Activated CD4-positive, alpha-beta memory T cell treated with anti-CD3 and anti-CD28 coated beads, Interleukin-2, amount 10 ng/mL, durations not matched to agents 7 days and 5 days (primary cell): ENCODE results near the gene FAM184A. TPM values are rescaled to one million over a fixed set of nuclear protein-coding genes. Genes with fewer than 3 reads are reported as not detected.

Experiments
- CTCF ChIA-PET: fragments of 350-600 bp; sonication (Branson Sonifier 250); formaldehyde crosslinking; loops from one replicate; lab custom pipeline; 2021; ENCODE audit warnings: antibody characterized with exemption, inconsistent platforms; lab: Charles Lee
- POLR2A ChIA-PET: fragments of 350-600 bp; sonication (Branson Sonifier 250); formaldehyde crosslinking; loops from one replicate; lab custom pipeline; 2021; ENCODE audit warnings: antibody characterized with exemption; lab: Charles Lee
- DNase-seq: peaks from one replicate; pipeline ENCODE4 v3.0.0-alpha.2; 2020
- H3K27ac Mint-ChIP-seq: one replicate; pipeline ENCODE4 v1.8.0; 2021; ENCODE audit warnings: mild to moderate bottlenecking, mixed read lengths
- H3K27me3 Mint-ChIP-seq: one replicate; pipeline ENCODE4 v1.8.0; 2021; ENCODE audit warnings: mixed read lengths
- H3K36me3 Mint-ChIP-seq: one replicate; pipeline ENCODE4 v1.8.0; 2021; ENCODE audit warnings: low read depth, mixed read lengths
- H3K4me1 Mint-ChIP-seq: one replicate; pipeline ENCODE4 v1.8.0; 2021; ENCODE audit warnings: mixed read lengths
- H3K4me3 Mint-ChIP-seq: one replicate; pipeline ENCODE4 v1.8.0; 2021; ENCODE audit warnings: mild to moderate bottlenecking, mixed read lengths
- H3K9me3 Mint-ChIP-seq: one replicate; pipeline ENCODE4 v1.8.0; 2021; ENCODE audit warnings: mixed read lengths
- total RNA-seq, 2 experiments: library from RNA; stranded (reverse); gene quantifications; one replicate each; pipeline ENCODE4 v1.2.3, GENCODE V29; 2021

Gene FAM184A
- total RNA-seq, 2 experiments from 2014 or later, result 5.4 to 5.9 TPM

DNA sequence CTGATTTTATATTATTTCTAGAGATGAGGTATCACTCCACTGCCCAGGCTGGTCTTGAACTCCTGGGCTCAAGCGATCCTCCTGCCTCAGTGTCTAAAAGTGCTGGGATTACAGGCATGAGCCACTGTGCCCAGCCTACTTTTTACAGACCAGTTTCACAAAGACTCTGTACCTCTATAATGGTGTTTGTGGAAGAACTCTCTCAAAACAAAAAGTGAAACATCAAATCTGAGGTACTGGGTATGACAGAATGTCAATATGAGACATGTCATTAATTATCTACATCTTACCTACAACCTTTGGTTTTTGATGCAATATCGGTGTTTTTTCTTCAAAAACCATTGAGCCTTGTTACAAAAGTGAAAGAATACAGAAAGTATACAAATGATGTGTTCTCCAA, 94.1 kb downstream of the FAM184A start:
- DNase-seq, result no peak
- no peaks in the 10 kb centered on the region for H3K36me3 Mint-ChIP-seq
- no peaks in the 10 kb centered on the region for H3K9me3 Mint-ChIP-seq
- no peak overlapping the region for H3K27ac Mint-ChIP-seq
- H3K4me3 Mint-ChIP-seq, result no peak overlapping the region
- H3K27me3 Mint-ChIP-seq, result no peaks in the 10 kb centered on the region
- no peaks in the 10 kb centered on the region for H3K4me1 Mint-ChIP-seq
- CTCF ChIA-PET, result no interaction called here
- POLR2A ChIA-PET, result no interaction called here

DNA sequence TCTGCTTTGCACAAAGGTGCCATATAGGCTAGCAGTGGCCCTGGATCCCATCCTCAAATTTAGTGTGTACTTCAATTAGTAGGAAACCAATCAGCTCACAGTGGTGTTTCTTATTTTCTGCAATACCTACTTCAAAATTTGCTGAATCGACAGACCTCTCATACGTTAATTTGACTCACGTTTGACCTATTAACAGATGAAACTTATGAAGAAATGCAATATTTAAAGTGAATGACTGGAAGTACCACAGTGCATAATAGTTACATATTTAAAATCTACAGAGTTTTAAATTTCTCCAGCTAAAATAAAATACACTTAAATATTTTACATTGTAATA, 95.9 kb downstream of the FAM184A start:
- ChIA-PET POLR2A (no interaction called here), CTCF (no interaction called here)
- Mint-ChIP-seq H3K4me1 (no peaks in the 10 kb centered on the region), H3K4me3 (no peak overlapping the region), H3K27ac (no peak overlapping the region), H3K36me3 (peaks cover 3% of the 10 kb centered on the region), H3K9me3 (no peaks in the 10 kb centered on the region), H3K27me3 (no peaks in the 10 kb centered on the region)
- no peak for DNase-seq

DNA sequence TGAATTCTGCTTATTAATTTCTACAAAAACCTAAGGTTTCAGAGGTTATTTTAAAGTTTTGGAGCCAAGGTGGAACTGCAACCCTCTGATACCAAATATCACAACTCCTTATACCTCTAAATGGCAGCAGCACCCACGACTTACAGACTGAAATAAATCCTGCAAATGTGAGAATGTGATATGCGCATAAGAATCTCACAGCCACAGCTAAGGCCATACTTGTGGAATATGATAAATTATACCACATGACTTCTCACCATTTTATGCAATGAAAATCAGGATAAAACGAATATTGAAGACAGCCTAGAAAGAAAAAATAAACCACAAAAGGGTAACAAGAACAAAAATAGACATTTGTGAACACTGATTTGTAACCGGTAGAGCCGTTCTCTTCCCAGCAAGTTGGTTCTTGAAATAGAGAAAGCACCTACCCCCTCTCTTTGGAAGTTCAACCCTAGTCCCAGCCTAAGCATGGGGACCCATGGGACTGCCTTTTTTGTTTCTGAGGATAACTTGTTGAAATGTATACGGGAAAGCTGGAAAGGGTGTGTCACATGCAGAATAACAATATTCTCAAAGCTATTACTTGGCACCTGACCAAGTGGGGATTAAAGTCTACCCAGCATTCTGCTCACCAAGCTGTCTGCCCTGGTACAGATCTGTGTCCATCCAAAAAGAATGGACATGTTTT, 96.4 kb downstream of the FAM184A start:
- Mint-ChIP-seq H3K27ac (no peak overlapping the region), H3K4me1 (no peaks in the 10 kb centered on the region), H3K27me3 (no peaks in the 10 kb centered on the region), H3K9me3 (no peaks in the 10 kb centered on the region), H3K36me3 (peaks cover 3% of the 10 kb centered on the region), H3K4me3 (no peak overlapping the region)
- no peak for DNase-seq
- ChIA-PET POLR2A (no interaction called here), CTCF (no interaction called here)

DNA sequence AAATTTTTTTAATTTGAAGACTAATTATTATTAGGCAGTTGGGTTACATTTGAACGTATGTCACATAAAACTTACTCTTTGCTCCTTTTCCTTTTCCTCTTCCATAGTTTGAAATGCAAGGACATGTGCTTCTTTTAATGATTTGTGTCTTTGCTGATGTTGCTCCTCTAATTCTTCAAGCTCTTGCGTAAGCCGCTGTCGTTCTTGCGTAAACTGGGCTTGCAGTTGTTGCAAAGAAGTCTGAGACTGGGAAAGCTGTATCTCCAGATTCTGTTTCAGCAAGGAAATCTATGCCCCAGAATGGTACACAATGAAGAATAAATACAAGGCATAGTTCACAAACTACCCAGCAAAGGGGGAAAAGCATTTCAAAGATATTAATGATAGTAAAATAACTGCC, 98.4 kb downstream of the FAM184A start:
- Mint-ChIP-seq H3K27ac (no peak overlapping the region), H3K9me3 (no peaks in the 10 kb centered on the region), H3K36me3 (peaks cover 3% of the 10 kb centered on the region), H3K4me1 (no peaks in the 10 kb centered on the region), H3K4me3 (no peak overlapping the region), H3K27me3 (no peaks in the 10 kb centered on the region)
- no peak for DNase-seq
- ChIA-PET POLR2A (no interaction called here), CTCF (interaction anchor here (1.0 to 1.2 kb wide), 2 partner anchors 129 to 149 kb away, joined by 3 read pairs; no protein-coding TSS in a partner anchor)

DNA sequence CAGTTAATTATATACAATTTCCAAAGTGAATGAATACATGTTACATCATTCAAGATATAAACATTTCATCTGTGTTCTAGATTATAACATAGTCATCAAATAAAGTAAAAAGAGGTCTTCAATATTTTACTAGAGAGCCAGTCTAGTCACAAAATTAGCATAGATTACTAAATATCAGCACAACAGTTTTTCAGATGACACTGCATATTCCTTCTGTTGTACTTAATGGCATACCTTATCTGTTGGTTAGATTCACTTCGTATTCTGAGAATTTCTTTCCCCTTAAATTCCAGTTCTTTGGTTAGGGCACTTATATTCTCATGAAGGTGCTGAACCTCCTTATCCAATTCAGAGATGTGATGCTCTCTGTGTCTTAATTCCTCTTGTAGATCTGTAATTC, 103.7 kb downstream of the FAM184A start:
- no peak for DNase-seq
- CTCF ChIA-PET, result interaction anchor here (0.6 to 1.4 kb wide), 2 partner anchors 136 to 1142 kb away, joined by 3 read pairs; no protein-coding TSS in a partner anchor
- no peak overlapping the region for H3K4me3 Mint-ChIP-seq
- H3K4me1 Mint-ChIP-seq, result no peaks in the 10 kb centered on the region
- POLR2A ChIA-PET, result no interaction called here
- no peaks in the 10 kb centered on the region for H3K27me3 Mint-ChIP-seq
- H3K9me3 Mint-ChIP-seq, result no peaks in the 10 kb centered on the region
- H3K27ac Mint-ChIP-seq, result no peak overlapping the region
- H3K36me3 Mint-ChIP-seq, result peaks cover 3% of the 10 kb centered on the region

DNA sequence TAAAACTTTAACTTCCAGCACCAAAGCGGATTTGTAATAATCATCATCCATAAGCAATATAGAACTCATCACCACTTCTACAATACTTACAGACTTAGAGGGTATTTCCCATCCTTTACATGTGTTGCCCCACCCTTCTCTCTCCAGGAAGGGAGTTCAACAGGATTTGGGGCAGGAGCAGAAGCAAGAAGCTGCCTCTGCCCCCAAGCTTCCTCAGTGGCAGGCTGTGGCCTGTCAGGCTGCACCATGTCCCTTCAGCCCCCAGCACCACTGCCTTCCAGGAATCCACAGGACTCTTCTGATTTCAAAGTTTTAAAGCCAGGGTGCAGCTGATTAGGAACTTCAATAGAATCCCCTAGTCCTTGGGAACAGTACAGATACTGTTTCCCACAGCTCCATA, 106.8 kb downstream of the FAM184A start:
- CTCF ChIA-PET, result interaction anchor here (1.1 to 1.2 kb wide), 2 partner anchors 52 to 106 kb away, joined by 3 read pairs; partner anchors contain the start of gene FAM184A
- Mint-ChIP-seq H3K36me3 (no peaks in the 10 kb centered on the region), H3K9me3 (no peaks in the 10 kb centered on the region), H3K27ac (no peak overlapping the region), H3K27me3 (no peaks in the 10 kb centered on the region), H3K4me3 (no peak overlapping the region), H3K4me1 (no peaks in the 10 kb centered on the region)
- POLR2A ChIA-PET, result no interaction called here
- DNase-seq, result no peak

DNA sequence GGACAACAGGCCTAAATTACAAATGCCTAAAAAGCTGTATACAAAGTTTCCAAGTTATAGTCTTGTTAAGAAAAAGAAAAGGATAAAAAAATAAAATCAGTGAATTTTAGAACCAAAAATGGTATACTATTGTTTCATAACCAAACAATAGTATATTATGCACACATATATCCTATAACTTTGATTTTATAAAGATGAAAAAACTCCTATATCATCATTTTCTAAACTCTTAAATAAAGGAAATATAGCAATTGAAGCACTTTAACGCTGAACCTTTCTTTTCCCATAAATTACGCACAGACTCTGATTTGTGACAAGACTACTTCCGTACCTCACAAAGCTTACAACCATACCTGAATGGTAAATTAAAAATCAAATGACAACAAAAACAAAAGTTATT, 107.6 kb downstream of the FAM184A start:
- no peaks in the 10 kb centered on the region for H3K4me1 Mint-ChIP-seq
- no peaks in the 10 kb centered on the region for H3K9me3 Mint-ChIP-seq
- H3K4me3 Mint-ChIP-seq, result no peak overlapping the region
- ChIA-PET POLR2A (no interaction called here), CTCF (interaction anchor here (1.9 kb wide), 1 partner anchor 140 kb away, joined by 4 read pairs; no protein-coding TSS in a partner anchor)
- DNase-seq, result no peak
- no peaks in the 10 kb centered on the region for H3K36me3 Mint-ChIP-seq
- no peak overlapping the region for H3K27ac Mint-ChIP-seq
- no peaks in the 10 kb centered on the region for H3K27me3 Mint-ChIP-seq

DNA sequence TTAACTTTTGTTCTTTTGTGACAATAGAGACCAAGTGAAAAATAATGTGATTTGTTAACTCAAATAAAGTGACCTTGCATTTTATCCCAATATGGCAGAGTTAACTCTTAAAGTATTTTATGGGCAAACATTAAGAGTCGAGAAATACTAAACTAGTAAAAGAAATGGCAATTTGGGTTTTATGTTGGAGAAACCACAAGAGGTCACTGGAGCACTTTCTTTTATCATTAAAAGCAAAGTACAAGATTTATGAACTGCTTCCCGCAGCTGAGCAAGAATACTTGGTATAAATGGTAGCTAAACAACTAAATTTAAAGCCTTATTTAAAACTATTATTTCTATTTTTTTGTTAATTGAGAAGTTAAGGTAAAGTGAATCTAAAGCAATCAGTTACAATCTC, 110.0 kb downstream of the FAM184A start:
- Mint-ChIP-seq H3K9me3 (no peaks in the 10 kb centered on the region), H3K4me3 (no peak overlapping the region), H3K36me3 (no peaks in the 10 kb centered on the region), H3K4me1 (no peaks in the 10 kb centered on the region), H3K27ac (no peak overlapping the region), H3K27me3 (no peaks in the 10 kb centered on the region)
- POLR2A ChIA-PET, result no interaction called here
- CTCF ChIA-PET, result interaction anchor here (1.9 kb wide), 1 partner anchor 142 kb away, joined by 20 read pairs; no protein-coding TSS in a partner anchor
- DNase-seq, result no peak

DNA sequence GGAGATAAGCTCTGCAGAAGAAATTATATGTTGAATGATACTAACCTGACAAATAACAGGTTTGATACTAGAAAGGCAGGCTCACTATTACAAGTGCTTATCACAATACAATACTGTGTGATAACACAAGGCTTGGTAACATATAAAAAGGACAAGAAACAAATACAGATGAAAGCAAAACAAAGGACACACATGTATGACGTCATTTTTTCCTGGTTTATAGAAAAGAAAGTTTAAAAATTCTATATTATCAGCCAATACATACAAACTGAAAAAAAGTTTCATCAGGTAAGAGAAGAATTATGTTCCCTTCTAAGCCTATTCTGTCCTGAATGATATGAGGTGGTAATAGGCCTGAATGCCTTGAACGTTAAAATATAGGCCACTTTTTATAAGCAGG, 111.2 kb downstream of the FAM184A start:
- Mint-ChIP-seq H3K27me3 (no peaks in the 10 kb centered on the region), H3K36me3 (no peaks in the 10 kb centered on the region), H3K4me3 (no peak overlapping the region), H3K27ac (no peak overlapping the region), H3K4me1 (no peaks in the 10 kb centered on the region), H3K9me3 (no peaks in the 10 kb centered on the region)
- ChIA-PET POLR2A (no interaction called here), CTCF (interaction anchor here (1.9 to 5.8 kb wide), 2 partner anchors 142 to 143 kb away, joined by 20 to 66 read pairs; no protein-coding TSS in a partner anchor)
- DNase-seq, result no peak

DNA sequence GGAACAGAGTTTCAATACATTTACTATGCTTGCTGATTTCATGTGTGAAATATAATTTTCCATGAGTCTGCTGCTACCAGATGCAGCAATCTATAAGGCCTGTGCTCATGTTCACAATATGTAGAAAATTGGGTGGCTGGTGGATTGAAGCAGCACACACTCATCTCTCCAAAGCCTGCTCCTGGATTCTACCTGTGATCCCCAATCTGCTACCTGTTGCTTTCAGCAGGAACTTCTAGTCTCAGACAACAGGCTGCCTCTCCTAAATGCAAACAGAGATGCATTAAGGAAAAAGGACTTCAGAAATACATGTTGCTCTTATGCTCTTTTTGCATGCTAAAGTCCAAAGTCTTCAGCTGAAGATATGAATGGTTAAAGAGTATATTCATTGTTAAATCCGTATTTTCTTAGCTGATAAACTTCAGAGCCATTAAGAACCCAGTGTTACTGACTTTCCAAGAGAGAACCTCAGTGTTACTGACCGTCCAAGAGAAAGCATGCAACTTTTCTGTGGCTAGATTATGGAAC, 112.6 kb downstream of the FAM184A start:
- POLR2A ChIA-PET, result no interaction called here
- H3K36me3 Mint-ChIP-seq, result no peaks in the 10 kb centered on the region
- CTCF ChIA-PET, result interaction anchor here (5.8 kb wide), 1 partner anchor 144 kb away, joined by 66 read pairs; no protein-coding TSS in a partner anchor
- no peak for DNase-seq
- H3K27ac Mint-ChIP-seq, result no peak overlapping the region
- H3K4me3 Mint-ChIP-seq, result no peak overlapping the region
- H3K4me1 Mint-ChIP-seq, result no peaks in the 10 kb centered on the region
- H3K27me3 Mint-ChIP-seq, result no peaks in the 10 kb centered on the region
- H3K9me3 Mint-ChIP-seq, result no peaks in the 10 kb centered on the region

DNA sequence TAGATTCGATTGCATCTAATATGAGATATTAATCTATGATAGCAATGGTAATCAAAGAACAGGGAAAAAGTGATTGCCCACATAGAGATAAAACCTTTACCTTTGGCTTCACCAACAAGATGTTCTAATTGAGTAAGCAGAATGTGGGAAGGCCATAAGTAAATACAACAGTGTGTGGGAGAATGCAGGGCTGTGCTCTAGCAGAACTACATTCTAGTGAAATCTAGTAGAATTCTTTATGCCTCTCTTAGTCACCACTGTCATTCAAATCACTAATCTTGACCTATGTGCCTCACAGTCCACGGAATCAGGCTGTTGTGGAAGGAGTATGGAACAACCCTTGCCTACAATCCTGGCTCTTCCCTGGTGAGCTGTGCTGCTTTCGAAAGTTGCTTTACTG, 113.1 kb downstream of the FAM184A start:
- no peak overlapping the region for H3K27ac Mint-ChIP-seq
- no peaks in the 10 kb centered on the region for H3K9me3 Mint-ChIP-seq
- CTCF ChIA-PET, result interaction anchor here (5.8 kb wide), 1 partner anchor 144 kb away, joined by 66 read pairs; no protein-coding TSS in a partner anchor
- no peaks in the 10 kb centered on the region for H3K4me1 Mint-ChIP-seq
- no peak overlapping the region for H3K4me3 Mint-ChIP-seq
- no peak for DNase-seq
- POLR2A ChIA-PET, result no interaction called here
- no peaks in the 10 kb centered on the region for H3K27me3 Mint-ChIP-seq
- no peaks in the 10 kb centered on the region for H3K36me3 Mint-ChIP-seq

DNA sequence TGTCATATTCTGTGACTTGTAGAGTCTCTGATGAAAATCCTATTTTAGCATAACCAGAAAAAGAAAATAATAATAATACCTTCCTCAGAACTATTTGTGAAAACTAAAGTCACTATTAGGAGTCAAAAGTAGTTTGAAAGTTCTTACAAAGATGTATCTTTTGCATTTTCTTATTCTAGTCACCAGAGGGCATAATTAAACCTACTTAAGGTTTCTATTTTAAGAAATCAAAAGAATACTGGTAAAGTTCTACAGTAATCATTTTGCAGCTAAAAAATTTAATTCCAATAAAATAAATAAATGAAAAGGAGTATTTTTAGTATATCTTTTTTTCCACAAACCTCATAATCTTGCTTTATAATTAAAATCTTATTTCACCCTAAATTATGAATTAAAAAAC, 115.5 kb downstream of the FAM184A start:
- no peaks in the 10 kb centered on the region for H3K27me3 Mint-ChIP-seq
- ChIA-PET CTCF (interaction anchor here (0.8 to 5.8 kb wide), 7 partner anchors 9 to 387 kb away, joined by 3 to 66 read pairs (median 3); partner anchors contain the start of gene FAM184A), POLR2A (no interaction called here)
- H3K4me3 Mint-ChIP-seq, result no peak overlapping the region
- peaks cover 11% of the 10 kb centered on the region for H3K4me1 Mint-ChIP-seq
- no peak for DNase-seq
- no peaks in the 10 kb centered on the region for H3K9me3 Mint-ChIP-seq
- H3K36me3 Mint-ChIP-seq, result no peaks in the 10 kb centered on the region
- no peak overlapping the region for H3K27ac Mint-ChIP-seq

DNA sequence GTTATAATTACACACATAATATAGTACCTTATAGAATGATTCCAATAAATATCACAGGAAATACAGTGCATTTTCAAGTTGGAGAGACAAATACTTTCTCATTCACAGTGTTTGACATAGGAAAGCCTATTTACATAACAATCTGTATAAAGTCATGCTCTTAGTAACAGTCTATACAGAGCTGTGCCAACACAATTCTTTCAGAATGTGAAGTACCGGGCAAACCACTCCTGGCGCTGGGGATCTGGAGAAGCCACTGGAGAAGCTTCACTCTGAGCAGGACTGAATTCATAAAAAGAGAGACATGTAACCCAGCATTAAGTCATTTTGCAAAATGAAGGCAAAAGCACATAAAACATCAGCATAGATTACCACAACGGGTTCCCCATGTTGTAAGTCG, 118.6 kb downstream of the FAM184A start:
- POLR2A ChIA-PET, result no interaction called here
- H3K36me3 Mint-ChIP-seq, result no peaks in the 10 kb centered on the region
- DNase-seq, result no peak
- H3K9me3 Mint-ChIP-seq, result no peaks in the 10 kb centered on the region
- H3K4me1 Mint-ChIP-seq, result peaks cover 11% of the 10 kb centered on the region
- CTCF ChIA-PET, result interaction anchor here (1.5 kb wide), 1 partner anchor 150 kb away, joined by 6 read pairs; no protein-coding TSS in a partner anchor
- H3K27me3 Mint-ChIP-seq, result no peaks in the 10 kb centered on the region
- H3K4me3 Mint-ChIP-seq, result no peak overlapping the region
- no peak overlapping the region for H3K27ac Mint-ChIP-seq
